Neural cell (in vitro differentiated cells): ENCODE results near the gene CACNA1B. TPM values are rescaled to one million over a fixed set of nuclear protein-coding genes. Genes with fewer than 3 reads are reported as not detected.

Experiments used
- H2AFZ ChIP-seq: fragments of 200-600, 300-800 bp; sonication (generic), shearing (Covaris generic); 2 replicates; pipeline ENCODE4 v1.6.0; 2014; ENCODE audit warnings: low read depth, mild to moderate bottlenecking, antibody characterized with exemption, low read length, moderate library complexity
- H3F3A ChIP-seq: fragments of 200-600 bp; shearing (Covaris generic); 2 replicates; pipeline ENCODE4 v1.6.1; 2016; ENCODE audit warnings: mild to moderate bottlenecking, moderate library complexity, mixed read lengths, antibody characterized with exemption, low read length; ENCODE audit not compliant: insufficient read depth, poor library complexity, severe bottlenecking
- H3K27ac ChIP-seq: fragments of 200-600, 300-800 bp; sonication (generic), shearing (Covaris generic); 2 replicates; pipeline ENCODE4 v1.5.1; 2014; ENCODE audit warnings: mild to moderate bottlenecking, low read length, moderate library complexity
- H3K27me3 ChIP-seq: fragments of 300-800, 200-600 bp; sonication (generic), shearing (Covaris generic); 2 replicates; pipeline ENCODE4 v1.6.0; 2014; ENCODE audit warnings: mild to moderate bottlenecking, low read depth, low read length, moderate library complexity; ENCODE audit not compliant: insufficient read depth
- H3K36me3 ChIP-seq: fragments of 300-800, 200-600 bp; sonication (generic), shearing (Covaris generic); 2 replicates; pipeline ENCODE4 v1.5.1; 2014; ENCODE audit warnings: mild to moderate bottlenecking, antibody characterized with exemption, low read length, moderate library complexity; ENCODE audit not compliant: insufficient read depth
- H3K4me2 ChIP-seq: fragments of 300-800, 200-600 bp; sonication (generic), shearing (Covaris generic); 2 replicates; pipeline ENCODE4 v1.6.0; 2014; ENCODE audit warnings: mild to moderate bottlenecking, low read length
- H3K4me3 ChIP-seq: fragments of 300-800, 200-600 bp; sonication (generic), shearing (Covaris generic); 2 replicates; pipeline ENCODE4 v1.5.1; 2014; ENCODE audit warnings: mild to moderate bottlenecking, low read length, moderate library complexity
- H3K79me2 ChIP-seq: fragments of 200-600 bp; shearing (Covaris generic); replicated peaks from 2 replicates; pipeline ENCODE4 v1.6.0; 2014; ENCODE audit warnings: mild to moderate bottlenecking, low read length, moderate library complexity; ENCODE audit not compliant: insufficient read depth
- H3K9ac ChIP-seq: fragments of 300-800, 200-600 bp; sonication (generic), shearing (Covaris generic); 2 replicates; pipeline ENCODE4 v1.6.1; 2016; ENCODE audit warnings: mild to moderate bottlenecking, low read length, mixed read lengths
- H3K9me2 ChIP-seq: fragments of 200-600 bp; shearing (Covaris generic); 2 replicates; pipeline ENCODE4 v1.6.1; 2016; ENCODE audit warnings: mild to moderate bottlenecking, low read length, mixed read lengths; ENCODE audit not compliant: insufficient read depth
- H3K9me3 ChIP-seq: fragments of 200-600, 300-800 bp; sonication (generic), shearing (Covaris generic); 2 replicates; pipeline ENCODE4 v1.6.1; 2016; ENCODE audit warnings: mild to moderate bottlenecking, mixed run types, low read length, moderate library complexity, mixed read lengths
- H4K20me1 ChIP-seq: fragments of 200-600 bp; shearing (Covaris generic); 2 replicates; pipeline ENCODE4 v1.6.1; 2016; ENCODE audit warnings: mild to moderate bottlenecking, mixed run types; ENCODE audit not compliant: insufficient read depth
- EP300 ChIP-seq: fragments of 450-650 bp; conservative IDR thresholded peaks from 2 replicates; pipeline ENCODE4 v1.6.1; 2014; ENCODE audit warnings: antibody characterized with exemption, mild to moderate bottlenecking, moderate library complexity; ENCODE audit not compliant: poor library complexity, severe bottlenecking
- EZH2 ChIP-seq: fragments of 200-600, 300-800 bp; shearing (Covaris generic), sonication (generic); IDR thresholded peaks from 2 replicates; pipeline ENCODE4 v1.6.1; 2014; ENCODE audit warnings: antibody characterized with exemption, low read length, borderline replicate concordance, mild to moderate bottlenecking; ENCODE audit not compliant: insufficient read depth, poor library complexity, severe bottlenecking
- MXI1 ChIP-seq: fragments of 450-650 bp; conservative IDR thresholded peaks from 2 replicates; pipeline ENCODE4 v1.6.1; 2014; ENCODE audit warnings: antibody characterized with exemption, mild to moderate bottlenecking; ENCODE audit not compliant: poor library complexity, severe bottlenecking
- POLR2AphosphoS5 ChIP-seq: IDR thresholded peaks from 2 replicates; pipeline ENCODE4 v1.6.1; 2012
- RAD21 ChIP-seq: fragments of 450-650 bp; conservative IDR thresholded peaks from 2 replicates; pipeline ENCODE4 v1.6.1; 2014; ENCODE audit warnings: antibody characterized with exemption, mild to moderate bottlenecking, moderate library complexity
- SMC3 ChIP-seq: fragments of 450-650 bp; conservative IDR thresholded peaks from 2 replicates; pipeline ENCODE4 v1.6.1; 2014; ENCODE audit warnings: antibody characterized with exemption, mild to moderate bottlenecking, moderate library complexity; ENCODE audit not compliant: poor library complexity
- TAF1 ChIP-seq: IDR thresholded peaks from 2 replicates; pipeline ENCODE4 v1.6.1; 2012; ENCODE audit warnings: low read depth
- polyA plus RNA-seq: library from polyadenylated mRNA; depleted of rRNA; stranded (reverse); fragments of >200 nt; gene quantifications from 2 replicates; pipeline ENCODE4 v1.2.3, GENCODE V29; 2014
- TF ChIP-seq, protein P1 (sequence below): IDR thresholded peaks from 2 replicates; pipeline ENCODE4 v1.6.1; 2012; ENCODE audit warnings: borderline replicate concordance
- TF ChIP-seq, protein P2 (sequence below): fragments of 450-650 bp; IDR thresholded peaks from 2 replicates; pipeline ENCODE4 v1.5.1; 2014; ENCODE audit warnings: antibody characterized with exemption, mild to moderate bottlenecking, moderate library complexity; ENCODE audit not compliant: poor library complexity, severe bottlenecking

The CACNA1B gene
- polyA plus RNA-seq, 1 donor from 2014 or later = 5.8 TPM

GRCh38 chr9:137916540-137916939, 39.0 kb downstream of the CACNA1B start:
- no peaks in the 10 kb centered on the region for H3F3A ChIP-seq
- H3K9ac ChIP-seq = no peak overlapping the region
- no peak overlapping the region for H3K4me3 ChIP-seq
- no peaks in the 10 kb centered on the region for H3K9me3 ChIP-seq
- TF ChIP-seq TAF1 (no peak), EP300 (no peak), RAD21 (no peak), EZH2 (no peak), POLR2AphosphoS5 (no peak), MXI1 (no peak), SMC3 (no peak)
- TF ChIP-seq, protein P1, sequence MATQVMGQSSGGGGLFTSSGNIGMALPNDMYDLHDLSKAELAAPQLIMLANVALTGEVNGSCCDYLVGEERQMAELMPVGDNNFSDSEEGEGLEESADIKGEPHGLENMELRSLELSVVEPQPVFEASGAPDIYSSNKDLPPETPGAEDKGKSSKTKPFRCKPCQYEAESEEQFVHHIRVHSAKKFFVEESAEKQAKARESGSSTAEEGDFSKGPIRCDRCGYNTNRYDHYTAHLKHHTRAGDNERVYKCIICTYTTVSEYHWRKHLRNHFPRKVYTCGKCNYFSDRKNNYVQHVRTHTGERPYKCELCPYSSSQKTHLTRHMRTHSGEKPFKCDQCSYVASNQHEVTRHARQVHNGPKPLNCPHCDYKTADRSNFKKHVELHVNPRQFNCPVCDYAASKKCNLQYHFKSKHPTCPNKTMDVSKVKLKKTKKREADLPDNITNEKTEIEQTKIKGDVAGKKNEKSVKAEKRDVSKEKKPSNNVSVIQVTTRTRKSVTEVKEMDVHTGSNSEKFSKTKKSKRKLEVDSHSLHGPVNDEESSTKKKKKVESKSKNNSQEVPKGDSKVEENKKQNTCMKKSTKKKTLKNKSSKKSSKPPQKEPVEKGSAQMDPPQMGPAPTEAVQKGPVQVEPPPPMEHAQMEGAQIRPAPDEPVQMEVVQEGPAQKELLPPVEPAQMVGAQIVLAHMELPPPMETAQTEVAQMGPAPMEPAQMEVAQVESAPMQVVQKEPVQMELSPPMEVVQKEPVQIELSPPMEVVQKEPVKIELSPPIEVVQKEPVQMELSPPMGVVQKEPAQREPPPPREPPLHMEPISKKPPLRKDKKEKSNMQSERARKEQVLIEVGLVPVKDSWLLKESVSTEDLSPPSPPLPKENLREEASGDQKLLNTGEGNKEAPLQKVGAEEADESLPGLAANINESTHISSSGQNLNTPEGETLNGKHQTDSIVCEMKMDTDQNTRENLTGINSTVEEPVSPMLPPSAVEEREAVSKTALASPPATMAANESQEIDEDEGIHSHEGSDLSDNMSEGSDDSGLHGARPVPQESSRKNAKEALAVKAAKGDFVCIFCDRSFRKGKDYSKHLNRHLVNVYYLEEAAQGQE = no peak
- TF ChIP-seq, protein P2, sequence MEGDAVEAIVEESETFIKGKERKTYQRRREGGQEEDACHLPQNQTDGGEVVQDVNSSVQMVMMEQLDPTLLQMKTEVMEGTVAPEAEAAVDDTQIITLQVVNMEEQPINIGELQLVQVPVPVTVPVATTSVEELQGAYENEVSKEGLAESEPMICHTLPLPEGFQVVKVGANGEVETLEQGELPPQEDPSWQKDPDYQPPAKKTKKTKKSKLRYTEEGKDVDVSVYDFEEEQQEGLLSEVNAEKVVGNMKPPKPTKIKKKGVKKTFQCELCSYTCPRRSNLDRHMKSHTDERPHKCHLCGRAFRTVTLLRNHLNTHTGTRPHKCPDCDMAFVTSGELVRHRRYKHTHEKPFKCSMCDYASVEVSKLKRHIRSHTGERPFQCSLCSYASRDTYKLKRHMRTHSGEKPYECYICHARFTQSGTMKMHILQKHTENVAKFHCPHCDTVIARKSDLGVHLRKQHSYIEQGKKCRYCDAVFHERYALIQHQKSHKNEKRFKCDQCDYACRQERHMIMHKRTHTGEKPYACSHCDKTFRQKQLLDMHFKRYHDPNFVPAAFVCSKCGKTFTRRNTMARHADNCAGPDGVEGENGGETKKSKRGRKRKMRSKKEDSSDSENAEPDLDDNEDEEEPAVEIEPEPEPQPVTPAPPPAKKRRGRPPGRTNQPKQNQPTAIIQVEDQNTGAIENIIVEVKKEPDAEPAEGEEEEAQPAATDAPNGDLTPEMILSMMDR = no peak
- H3K36me3 ChIP-seq = peaks cover 6% of the 10 kb centered on the region
- H3K27me3 ChIP-seq = no peaks in the 10 kb centered on the region
- H3K79me2 ChIP-seq = no peaks in the 10 kb centered on the region
- no peaks in the 10 kb centered on the region for H3K9me2 ChIP-seq
- H3K4me2 ChIP-seq = no peak overlapping the region
- H2AFZ ChIP-seq = no peak overlapping the region
- H4K20me1 ChIP-seq = no peaks in the 10 kb centered on the region
- no peak overlapping the region for H3K27ac ChIP-seq

DNA sequence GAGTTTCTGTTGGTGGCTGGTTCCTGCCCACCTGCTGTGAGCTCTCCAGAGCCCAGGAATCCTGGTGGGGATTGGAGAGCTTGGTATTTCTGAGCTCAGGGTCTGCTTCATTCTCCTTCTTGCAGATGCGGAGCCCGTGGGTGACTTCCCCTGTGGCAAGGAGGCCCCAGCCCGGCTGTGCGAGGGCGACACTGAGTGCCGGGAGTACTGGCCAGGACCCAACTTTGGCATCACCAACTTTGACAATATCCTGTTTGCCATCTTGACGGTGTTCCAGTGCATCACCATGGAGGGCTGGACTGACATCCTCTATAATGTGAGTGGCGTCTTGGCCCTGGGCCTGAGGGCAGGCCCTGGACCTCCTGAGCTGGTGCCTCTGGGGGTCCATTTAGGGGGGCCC, 39.5 kb downstream of the CACNA1B start:
- TF ChIP-seq, protein P2 = no peak
- no peak for TF ChIP-seq POLR2AphosphoS5
- no peak for TF ChIP-seq MXI1
- TF ChIP-seq, protein P1 = no peak
- TF ChIP-seq EZH2 = no peak
- no peak for TF ChIP-seq RAD21
- no peak for TF ChIP-seq SMC3
- TF ChIP-seq TAF1 = no peak
- no peak for TF ChIP-seq EP300
- no peaks in the 10 kb centered on the region for H3K9me2 ChIP-seq
- H3K9me3 ChIP-seq = no peaks in the 10 kb centered on the region
- no peaks in the 10 kb centered on the region for H3K27me3 ChIP-seq
- no peak overlapping the region for H3K9ac ChIP-seq
- H3K4me2 ChIP-seq = no peak overlapping the region
- no peaks in the 10 kb centered on the region for H3K79me2 ChIP-seq
- H3K4me3 ChIP-seq = no peak overlapping the region
- H3F3A ChIP-seq = no peaks in the 10 kb centered on the region
- H4K20me1 ChIP-seq = no peaks in the 10 kb centered on the region
- no peak overlapping the region for H3K27ac ChIP-seq
- H2AFZ ChIP-seq = no peak overlapping the region
- peaks cover 6% of the 10 kb centered on the region for H3K36me3 ChIP-seq
